ENCODE results near the gene PYGB. TPM values are rescaled to one million over a fixed set of nuclear protein-coding genes. Genes with fewer than 3 reads are reported as not detected.
A peak's percentile ranks its signal among the peaks of the same experiment; 100 is the strongest.

Gene PYGB
- total and polyA plus RNA-seq, 2 donors (not counting 1 experiment from before 2014, with no cell fraction given), result 22.5 to 30.6 TPM

DNA sequence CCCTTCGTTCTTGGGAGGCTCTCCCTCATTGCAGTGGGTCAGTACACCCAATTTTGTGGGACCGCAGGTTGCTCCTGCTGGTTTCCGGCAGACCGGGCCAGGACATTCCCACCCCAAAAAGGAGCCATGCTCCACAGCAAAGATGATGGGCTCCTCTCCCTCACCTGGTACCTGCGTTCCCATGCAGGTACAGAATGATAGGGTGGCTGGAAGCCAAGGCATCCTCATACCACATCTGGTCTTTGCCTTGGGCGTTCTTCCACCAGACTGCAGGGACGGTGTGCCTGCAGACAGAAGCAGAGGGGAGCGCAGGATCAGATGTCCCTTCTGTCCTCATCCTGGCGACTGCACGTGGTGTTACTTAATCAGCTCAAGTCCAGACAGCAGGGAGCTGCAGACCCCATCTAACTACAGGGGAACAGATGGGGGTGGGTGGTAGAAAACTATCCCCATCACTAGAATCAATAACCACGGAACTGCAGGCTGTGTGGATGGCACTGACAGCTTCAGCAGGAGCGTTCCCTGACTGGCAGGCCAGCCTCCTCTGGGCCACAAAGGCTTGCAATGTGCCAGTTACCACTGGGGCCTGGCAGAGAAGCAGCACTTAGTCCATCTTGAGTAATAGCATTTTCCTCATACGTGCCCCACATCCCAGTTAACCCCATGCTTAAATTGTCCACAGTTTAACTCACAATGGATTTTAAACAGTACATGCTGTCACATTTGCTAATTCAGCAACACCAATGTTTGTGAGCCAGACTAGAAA, 72.3 kb downstream of the PYGB start:
- Histone ChIP-seq H3K4me2 (replicated peaks; ENCODE audit: low read depth, low read length, poor library complexity, severe bottlenecking) (no peak overlapping the region), H3K4me3 (ENCODE audit: control extremely low read depth in 1 of 5, extremely low read depth in 1 of 5, insufficient read depth in 1 of 5, low read depth in 2 of 5, low read length in 4 of 5) (no peak overlapping the region), H3K9me3 (ENCODE audit: control extremely low read depth in 1 of 3, control insufficient read depth in 2 of 3, insufficient read depth in 1 of 3, low read length in 2 of 3) (no peaks in the 10 kb centered on the region), H3K79me2 (ENCODE audit: control insufficient read depth, insufficient read depth, low read length) (peaks cover 9% of the 10 kb centered on the region), H2AFZ (ENCODE audit: insufficient read depth, low read depth, low read length, poor library complexity, severe bottlenecking) (no peak overlapping the region), H3K9ac (ENCODE audit: low read length) (no peak overlapping the region), H4K20me1 (ENCODE audit: control insufficient read depth, insufficient read depth, low read length, poor library complexity, severe bottlenecking) (no peaks in the 10 kb centered on the region), H3K27ac (ENCODE audit: low read length in 2 of 2) (no peak overlapping the region), H3K27me3 (replicated peaks in 1 of 4; ENCODE audit: control extremely low read depth in 1 of 4, control insufficient read depth in 3 of 4, insufficient read depth in 4 of 4, low read length in 3 of 4) (no peaks in the 10 kb centered on the region), H3K36me3 (replicated peaks in 1 of 2; ENCODE audit: control extremely low read depth in 1 of 2, control insufficient read depth in 1 of 2, extremely low read depth in 1 of 2, insufficient read depth in 2 of 2, low read length in 1 of 2) (peaks cover under 1 to 6% of the 10 kb centered on the region in 2 experiments), H3K4me1 (ENCODE audit: control insufficient read depth in 2 of 2, insufficient read depth in 2 of 2, low read length in 2 of 2) (peaks cover 17 to 27% of the 10 kb centered on the region in 2 donors)
- ATAC-seq (ENCODE audit: low read depth) (no peak), DNase-seq (no peak)
- TF ChIP-seq, protein P1, sequence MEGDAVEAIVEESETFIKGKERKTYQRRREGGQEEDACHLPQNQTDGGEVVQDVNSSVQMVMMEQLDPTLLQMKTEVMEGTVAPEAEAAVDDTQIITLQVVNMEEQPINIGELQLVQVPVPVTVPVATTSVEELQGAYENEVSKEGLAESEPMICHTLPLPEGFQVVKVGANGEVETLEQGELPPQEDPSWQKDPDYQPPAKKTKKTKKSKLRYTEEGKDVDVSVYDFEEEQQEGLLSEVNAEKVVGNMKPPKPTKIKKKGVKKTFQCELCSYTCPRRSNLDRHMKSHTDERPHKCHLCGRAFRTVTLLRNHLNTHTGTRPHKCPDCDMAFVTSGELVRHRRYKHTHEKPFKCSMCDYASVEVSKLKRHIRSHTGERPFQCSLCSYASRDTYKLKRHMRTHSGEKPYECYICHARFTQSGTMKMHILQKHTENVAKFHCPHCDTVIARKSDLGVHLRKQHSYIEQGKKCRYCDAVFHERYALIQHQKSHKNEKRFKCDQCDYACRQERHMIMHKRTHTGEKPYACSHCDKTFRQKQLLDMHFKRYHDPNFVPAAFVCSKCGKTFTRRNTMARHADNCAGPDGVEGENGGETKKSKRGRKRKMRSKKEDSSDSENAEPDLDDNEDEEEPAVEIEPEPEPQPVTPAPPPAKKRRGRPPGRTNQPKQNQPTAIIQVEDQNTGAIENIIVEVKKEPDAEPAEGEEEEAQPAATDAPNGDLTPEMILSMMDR (IDR thresholded peaks at IDR 0.05), result no peak
- no peak for TF ChIP-seq EZH2 (IDR thresholded peaks at IDR 0.05; ENCODE audit: borderline replicate concordance, insufficient read depth, low read depth, low read length, poor library complexity, severe bottlenecking)
- Mint-ChIP-seq H3K27me3 (no peaks in the 10 kb centered on the region), H3K4me1 (peaks cover 43% of the 10 kb centered on the region), H3K27ac (peak overlapping the region; percentile 93), H3K4me3 (no peak overlapping the region), H3K9me3 (ENCODE audit: insufficient read depth) (no peaks in the 10 kb centered on the region)
- CTCF ChIA-PET, result interaction anchor here (1.3 to 1.9 kb wide), 2 partner anchors 25 to 79 kb away, joined by 3 to 21 read pairs; no protein-coding TSS in a partner anchor
- POLR2A ChIA-PET, result no interaction called here
- intact Hi-C loops (cut with micrococcal nuclease), result no loop called here
- WGBS (ENCODE audit: insufficient coverage), result 99% methylated on average over 9 of the region's 13 CpGs

DNA sequence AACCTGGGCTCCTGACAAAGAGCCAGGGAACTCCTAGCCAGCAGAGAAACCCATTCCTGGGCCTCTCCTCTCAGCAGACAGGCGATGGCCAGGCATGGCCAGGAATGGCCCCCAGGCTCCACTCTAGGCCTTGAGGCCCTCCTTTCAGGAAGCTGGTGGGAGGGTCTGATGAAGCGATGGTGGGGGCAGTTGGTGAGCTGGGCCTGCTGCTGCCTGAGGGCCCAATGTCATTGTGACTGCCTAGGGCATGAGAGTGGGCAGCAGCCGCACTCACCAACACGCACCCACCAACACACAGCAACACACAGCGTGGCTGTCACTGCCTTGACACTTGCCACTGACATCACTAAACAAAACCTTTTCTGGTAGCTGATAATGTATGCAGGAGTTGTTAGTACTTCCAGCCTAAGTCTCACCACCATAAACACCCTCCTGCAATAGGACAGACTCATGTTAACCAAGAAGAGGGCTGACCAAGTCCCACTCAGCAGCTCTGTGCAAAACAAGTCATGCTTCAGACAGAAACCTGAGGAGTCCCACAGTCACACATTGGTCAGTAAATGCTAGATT, 73.5 kb downstream of the PYGB start:
- no peak overlapping the region for H3K4me2 ChIP-seq (replicated peaks; ENCODE audit: low read depth, low read length, poor library complexity, severe bottlenecking)

More for the DNA sequence above, 73.5 kb downstream of the PYGB start:
- POLR2A ChIA-PET, result no interaction called here
- no peak for ATAC-seq (ENCODE audit: low read depth)
- H2AFZ ChIP-seq (ENCODE audit: insufficient read depth, low read depth, low read length, poor library complexity, severe bottlenecking), result no peak overlapping the region
- peaks cover 9% of the 10 kb centered on the region for H3K79me2 ChIP-seq (ENCODE audit: control insufficient read depth, insufficient read depth, low read length)
- 100% methylated on average over 1 of the region's 5 CpGs for WGBS (ENCODE audit: insufficient coverage)
- H3K27ac ChIP-seq (ENCODE audit: low read length in 2 of 2), result no peak overlapping the region
- peaks cover 17 to 27% of the 10 kb centered on the region in 2 donors for H3K4me1 ChIP-seq (ENCODE audit: control insufficient read depth in 2 of 2, insufficient read depth in 2 of 2, low read length in 2 of 2)
- H3K27me3 Mint-ChIP-seq, result no peaks in the 10 kb centered on the region
- no peaks in the 10 kb centered on the region for H3K9me3 Mint-ChIP-seq (ENCODE audit: insufficient read depth)
- H3K27me3 ChIP-seq (replicated peaks in 1 of 4; ENCODE audit: control extremely low read depth in 1 of 4, control insufficient read depth in 3 of 4, insufficient read depth in 4 of 4, low read length in 3 of 4), result no peaks in the 10 kb centered on the region
- H4K20me1 ChIP-seq (ENCODE audit: control insufficient read depth, insufficient read depth, low read length, poor library complexity, severe bottlenecking), result no peaks in the 10 kb centered on the region
- peaks cover 1 to 6% of the 10 kb centered on the region in 2 experiments for H3K36me3 ChIP-seq (replicated peaks in 1 of 2; ENCODE audit: control extremely low read depth in 1 of 2, control insufficient read depth in 1 of 2, extremely low read depth in 1 of 2, insufficient read depth in 2 of 2, low read length in 1 of 2)
- peak overlapping the region; percentile 64 for H3K27ac Mint-ChIP-seq
- no peak overlapping the region for H3K4me3 Mint-ChIP-seq
- H3K9ac ChIP-seq (ENCODE audit: low read length), result no peak overlapping the region
- H3K4me3 ChIP-seq (ENCODE audit: control extremely low read depth in 1 of 5, extremely low read depth in 1 of 5, insufficient read depth in 1 of 5, low read depth in 2 of 5, low read length in 4 of 5), result no peak overlapping the region
- no peak for DNase-seq
- intact Hi-C loops (cut with micrococcal nuclease), result no loop called here
- H3K9me3 ChIP-seq (ENCODE audit: control extremely low read depth in 1 of 3, control insufficient read depth in 2 of 3, insufficient read depth in 1 of 3, low read length in 2 of 3), result no peaks in the 10 kb centered on the region
- TF ChIP-seq, protein P1 (IDR thresholded peaks at IDR 0.05), result no peak
- TF ChIP-seq EZH2 (IDR thresholded peaks at IDR 0.05; ENCODE audit: borderline replicate concordance, insufficient read depth, low read depth, low read length, poor library complexity, severe bottlenecking), result no peak
- CTCF ChIA-PET, result interaction anchor here (1.1 to 1.3 kb wide), 2 partner anchors 26 to 78 kb away, joined by 3 to 7 read pairs; no protein-coding TSS in a partner anchor
- H3K4me1 Mint-ChIP-seq, result peaks cover 43% of the 10 kb centered on the region

Measured in B cell (primary cell).